HG02678 (cell line): ENCODE data around the gene CORO7.

Experiments used
- ATAC-seq: cut with Tn5 transposase; IDR thresholded peaks from one replicate; pipeline ENCODE4 v1.9.1; 2021; ENCODE audit warnings: mild to moderate bottlenecking, moderate library complexity; ENCODE audit not compliant: unreplicated experiment

The CORO7 gene

DNA sequence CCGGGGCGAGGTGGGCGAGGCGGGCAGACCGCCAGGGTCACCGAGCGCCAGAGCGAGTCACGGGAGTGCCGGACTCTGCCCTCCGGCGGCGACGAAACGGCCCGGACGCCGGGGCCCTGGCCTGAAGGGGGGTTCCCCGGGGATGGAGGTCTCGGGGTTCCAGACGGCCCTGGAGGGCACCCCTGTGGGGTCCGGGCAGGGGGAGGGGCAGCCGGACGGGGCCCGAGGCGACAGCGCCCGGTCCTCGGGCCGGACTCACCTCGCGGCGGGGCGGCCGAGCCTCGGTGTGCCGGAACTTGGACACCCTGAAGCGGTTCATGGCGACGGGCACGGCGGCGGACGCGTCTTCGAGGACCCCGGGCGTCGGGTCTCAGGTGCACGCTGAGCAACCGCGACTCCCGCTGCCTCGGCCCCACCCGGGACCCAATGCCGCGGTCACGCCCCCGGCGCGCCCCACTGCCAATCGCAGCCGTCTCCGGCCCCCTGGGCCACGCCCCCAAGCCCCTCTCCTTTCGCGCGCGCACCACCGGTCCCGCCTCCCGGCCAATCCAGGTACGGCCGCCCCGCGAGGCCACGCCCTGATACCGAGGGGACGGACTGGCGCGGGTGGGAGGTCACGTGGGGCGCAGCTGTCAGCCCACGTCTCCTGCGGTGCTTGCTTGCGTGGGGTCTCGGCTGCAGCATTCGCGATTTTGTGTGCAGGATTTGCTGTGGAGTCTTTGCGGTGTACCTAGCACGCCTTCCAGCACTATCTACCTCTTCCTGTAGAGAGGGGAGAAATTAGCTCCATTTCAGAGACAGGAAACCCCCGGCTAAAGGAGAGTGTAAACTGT lies at the start of gene CORO7:
TSS of gene CORO7 (minus strand) at position 397 of the 833 bp plus-strand sequence. CDS start at position 319, 78 bp downstream.
- peak; percentile 79 for ATAC-seq

DNA sequence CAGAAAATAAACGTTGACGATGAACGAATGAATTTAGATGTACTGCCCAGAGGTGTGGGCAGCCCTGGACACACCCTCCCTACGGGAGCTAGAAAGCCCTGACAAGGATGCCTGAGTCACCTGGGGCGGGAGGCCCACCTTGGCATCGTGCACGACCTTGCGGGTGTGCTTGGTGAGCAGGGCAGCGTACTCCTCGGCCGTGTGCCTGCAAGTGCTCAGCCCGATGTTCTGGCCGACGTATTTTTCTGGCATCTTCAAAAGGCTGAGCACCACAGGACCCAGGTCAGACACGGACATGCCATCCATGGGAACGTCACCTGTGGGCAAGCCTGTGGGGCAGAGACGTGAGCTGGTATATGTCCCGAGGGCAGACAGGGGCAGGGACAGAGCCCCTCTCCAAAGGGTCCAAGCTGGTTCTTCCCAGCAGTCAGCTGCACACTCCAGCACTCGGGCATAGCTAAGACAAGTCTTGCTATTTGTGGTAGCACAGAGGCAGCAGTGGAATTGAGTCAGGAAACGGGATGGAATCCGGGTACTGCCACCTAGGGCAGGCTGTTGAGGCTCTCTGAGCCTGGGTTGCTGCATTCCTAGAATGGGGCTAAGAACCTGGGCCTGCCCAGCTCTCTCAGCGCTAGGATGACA lies 47.2 kb upstream of the CORO7 start:
- no peak for ATAC-seq

DNA sequence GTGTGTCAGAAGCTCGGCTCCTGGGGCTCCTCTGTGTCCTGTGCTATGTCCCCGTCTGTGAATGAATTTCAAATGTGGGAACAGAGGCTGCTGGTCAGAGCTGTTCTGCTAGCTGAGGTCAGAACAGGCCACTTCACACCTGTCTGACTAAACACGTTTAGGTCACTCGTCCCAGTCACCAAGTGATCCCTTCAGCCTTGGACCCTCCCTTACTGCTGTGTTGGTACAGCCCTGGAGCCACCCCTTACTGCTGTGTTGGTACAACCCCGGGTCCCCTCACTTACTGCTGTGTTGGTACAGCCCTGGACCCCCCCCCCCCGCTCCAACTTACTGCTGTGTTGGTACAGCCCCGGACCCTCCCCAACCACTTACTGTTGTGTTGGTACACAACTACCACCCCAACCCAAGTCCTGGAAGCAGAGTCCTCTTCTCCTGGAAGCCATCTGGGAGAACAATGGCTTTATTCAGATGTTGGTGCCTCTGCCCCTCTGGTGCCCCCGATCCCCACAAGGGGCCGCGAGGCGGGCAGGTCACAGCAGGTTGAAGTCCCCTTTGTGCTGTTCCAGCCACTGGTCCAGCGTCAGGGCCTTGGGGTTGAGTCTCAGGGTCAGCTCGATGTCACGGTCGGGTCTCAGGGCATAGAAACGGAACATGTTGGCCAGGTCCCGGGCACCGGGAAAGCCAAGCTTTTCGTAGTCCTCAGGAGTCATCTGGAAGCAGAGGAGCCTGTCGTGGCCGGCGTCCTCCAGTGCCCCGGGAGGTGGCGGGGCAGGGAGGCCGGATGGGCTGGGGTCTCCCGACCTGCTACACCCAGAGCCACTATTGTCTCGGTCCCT lies 45.1 kb upstream of the CORO7 start:
- ATAC-seq = no peak

DNA sequence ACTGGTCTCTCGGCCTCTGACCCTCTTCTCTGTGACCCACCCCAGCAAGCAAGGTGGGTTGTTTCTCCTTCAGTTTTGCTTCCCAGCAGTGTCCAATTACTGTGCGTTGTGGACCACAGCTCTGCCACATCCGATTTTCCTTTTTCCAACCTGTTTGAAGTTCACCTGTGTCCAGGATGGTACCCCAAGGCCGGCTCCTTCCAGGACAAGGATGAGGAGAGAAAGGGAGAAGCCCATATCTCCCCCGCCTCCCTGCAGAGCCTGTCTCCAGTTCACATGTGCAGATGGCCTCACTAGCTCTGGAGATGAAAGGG lies 44.5 kb upstream of the CORO7 start:
- no peak for ATAC-seq

DNA sequence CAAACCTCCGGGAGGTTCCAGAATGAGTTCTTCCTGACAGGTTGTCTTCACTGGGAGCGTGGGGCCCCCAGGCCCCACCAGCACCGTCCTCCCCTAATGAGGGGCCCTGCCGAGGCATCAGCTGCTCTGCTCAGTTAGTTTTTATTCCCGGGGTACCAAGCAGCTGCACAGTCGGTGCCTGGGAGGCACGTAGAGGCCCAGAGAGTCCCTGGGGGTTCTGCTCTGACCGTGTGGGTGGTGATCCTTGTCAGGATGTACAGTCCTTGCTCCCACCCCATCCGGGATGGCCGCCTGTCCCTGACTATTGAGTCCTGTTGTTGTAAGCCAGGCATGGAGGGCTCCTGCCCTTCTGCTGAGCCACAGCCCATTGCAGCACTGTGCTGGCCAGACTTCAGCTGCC lies 39.6 kb upstream of the CORO7 start:
- ATAC-seq = no peak

DNA sequence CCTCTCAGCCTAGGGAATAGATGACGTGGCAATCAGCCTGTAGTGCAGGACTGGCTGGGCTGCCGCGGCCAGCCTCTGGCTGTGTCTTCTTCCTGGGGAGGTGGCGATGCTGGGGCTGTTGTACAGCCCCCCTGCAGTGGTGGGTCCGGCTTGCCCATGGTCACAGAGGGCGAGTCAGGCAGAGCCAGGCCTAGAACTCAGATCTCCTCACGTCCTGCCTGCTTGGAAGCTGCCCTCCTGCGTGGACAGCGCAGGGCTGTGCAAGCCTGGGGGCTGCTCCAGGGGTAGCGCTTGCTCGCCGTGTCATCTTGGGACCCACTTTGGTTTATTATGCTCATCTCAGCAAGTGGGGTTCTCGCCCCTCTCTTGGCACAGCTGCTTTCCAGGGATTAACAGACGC lies 38.7 kb upstream of the CORO7 start:
- ATAC-seq = no peak

DNA sequence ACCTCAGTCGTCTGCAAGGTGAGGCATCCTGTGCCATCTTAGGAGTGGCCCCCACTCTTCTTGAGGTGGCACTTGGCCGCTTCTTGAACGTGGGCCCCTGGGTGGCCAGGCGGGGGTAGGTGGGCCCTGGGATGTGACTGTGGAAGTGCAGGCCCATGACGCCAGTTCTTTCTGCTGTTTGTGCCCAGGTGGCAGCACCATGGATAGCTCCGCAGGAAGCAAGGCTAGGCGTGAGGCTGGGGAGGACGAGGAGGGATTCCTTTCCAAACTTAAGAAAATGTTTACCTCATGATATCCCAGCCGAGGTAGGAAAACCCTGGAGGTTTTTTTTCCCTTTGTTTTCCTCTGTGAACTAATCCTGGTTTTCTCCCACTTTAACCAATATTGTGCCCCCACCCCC lies 38.2 kb upstream of the CORO7 start:
- ATAC-seq = no peak

DNA sequence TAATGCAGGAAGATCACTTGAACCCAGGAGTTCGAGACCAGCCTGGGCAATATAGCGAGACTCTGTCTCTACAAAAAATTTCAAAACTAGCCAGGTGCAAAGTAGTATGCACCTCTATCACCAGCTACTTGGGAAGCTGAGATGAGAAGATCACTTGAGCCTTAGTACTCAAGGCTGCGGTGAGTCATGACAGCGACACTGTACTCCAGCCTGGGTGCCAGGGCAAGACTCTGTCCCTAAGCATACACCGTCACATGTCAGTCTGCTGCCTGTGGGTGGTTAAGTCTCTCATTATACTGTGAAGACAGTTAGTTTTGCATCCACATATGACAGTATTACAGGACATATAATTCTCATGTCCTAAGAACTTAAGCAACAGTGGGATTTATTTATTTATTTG lies 36.3 kb upstream of the CORO7 start:
- ATAC-seq = no peak

DNA sequence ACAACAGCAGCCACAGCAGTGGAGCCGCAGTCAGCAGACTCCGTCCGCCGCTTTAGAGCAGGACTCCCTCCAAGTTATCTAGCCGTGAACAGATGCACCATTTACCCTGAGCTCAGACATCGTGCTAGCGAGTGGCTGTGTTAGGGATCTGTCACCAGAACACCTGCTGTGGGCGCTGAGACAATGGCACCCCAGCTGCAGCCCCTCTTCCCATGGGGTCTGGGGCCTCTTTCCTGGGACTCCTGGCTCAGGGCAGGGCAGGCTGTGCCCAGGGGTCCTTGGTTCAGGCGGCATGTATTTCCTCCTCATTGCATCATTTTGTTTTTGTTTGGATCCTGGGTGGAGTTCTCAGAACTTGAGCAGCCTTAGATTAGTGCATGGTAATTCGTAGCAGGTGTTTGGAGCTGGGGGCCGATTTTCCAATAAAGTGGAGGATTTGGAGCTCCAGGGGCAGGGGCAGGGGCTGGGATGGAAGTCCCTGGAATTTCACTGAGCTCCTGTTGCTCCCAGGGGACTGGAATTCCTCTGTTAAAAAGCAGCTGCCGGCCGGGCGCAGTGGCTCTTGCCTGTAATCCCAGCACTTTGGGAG lies 34.6 kb upstream of the CORO7 start:
- no peak for ATAC-seq

DNA sequence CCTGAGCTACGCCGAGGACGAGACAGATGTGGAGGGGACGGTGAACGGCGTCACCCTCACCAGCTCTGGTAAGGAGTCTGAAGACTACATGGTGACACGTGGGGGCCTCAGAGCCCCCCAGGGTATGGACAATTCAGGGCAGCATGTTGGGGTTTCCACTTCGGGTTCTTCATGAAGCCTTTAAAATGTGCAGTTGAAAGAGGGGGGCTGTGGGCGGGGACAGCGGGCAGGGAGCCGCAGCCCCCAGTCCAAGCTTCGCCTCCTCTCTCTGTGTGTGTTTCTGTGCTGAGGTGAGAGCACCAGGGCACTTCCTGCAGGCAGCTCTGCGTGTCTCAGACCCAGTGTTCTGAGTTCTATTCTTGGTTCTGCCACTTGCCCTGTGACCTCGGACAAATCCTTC lies 34.0 kb upstream of the CORO7 start:
- no peak for ATAC-seq

DNA sequence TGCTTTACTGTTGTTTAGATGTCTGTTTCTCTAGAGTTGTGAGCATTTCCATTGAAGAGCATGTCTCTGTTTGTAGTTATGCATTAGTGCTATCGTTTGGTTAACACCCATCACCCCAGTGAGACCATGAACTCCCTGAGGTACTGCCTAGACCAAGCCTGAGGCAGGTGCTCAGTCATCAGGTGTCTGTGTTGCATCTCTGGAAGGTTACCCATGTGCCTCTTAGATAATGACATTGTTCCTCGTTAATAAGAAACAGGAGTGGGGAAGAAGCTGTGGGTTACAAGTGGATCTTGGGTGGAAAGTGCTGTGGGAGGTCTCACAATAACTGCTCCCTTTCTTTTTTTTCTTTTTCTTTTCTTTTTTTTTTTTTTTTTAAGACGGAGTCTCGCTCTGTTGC lies 27.6 kb upstream of the CORO7 start:
- no peak for ATAC-seq

DNA sequence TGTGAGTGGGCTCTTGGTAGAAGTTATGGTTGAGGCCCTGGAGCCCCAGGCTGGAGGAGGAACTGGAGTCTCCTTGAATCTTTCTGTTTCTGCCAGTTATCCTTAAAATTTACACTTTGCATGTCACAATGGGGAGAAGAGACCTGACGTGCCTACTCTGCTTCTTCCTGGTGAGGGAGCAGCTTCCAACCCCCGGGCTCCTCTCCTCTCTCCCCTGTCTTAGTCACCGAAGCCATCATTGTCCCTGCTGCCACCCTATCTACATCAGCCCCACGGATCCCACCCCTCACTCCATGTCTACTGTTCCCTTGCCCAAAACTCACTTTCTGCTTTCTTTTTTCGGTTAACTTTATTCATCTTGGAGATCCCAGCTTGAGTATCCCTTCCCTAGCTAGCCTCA lies 26.9 kb upstream of the CORO7 start:
- ATAC-seq = no peak

DNA sequence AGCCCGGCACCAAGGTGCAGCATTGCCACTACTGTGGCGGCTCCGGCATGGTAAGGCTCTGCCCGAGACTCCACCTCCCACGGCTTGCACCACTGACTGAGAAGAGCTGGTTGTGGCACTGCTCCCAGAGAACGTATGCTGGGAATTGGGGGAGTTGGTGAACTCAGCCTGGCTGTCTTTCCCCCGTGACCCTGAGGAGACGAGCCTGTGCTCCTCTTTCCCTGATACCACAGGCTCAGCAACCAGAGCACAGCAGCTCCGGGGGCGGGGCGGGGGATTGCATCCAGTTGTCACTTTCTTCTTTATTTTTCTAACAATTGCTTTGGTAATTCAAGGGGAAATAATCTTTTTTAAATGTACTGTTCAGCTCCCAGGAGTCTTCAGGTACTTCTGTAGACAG lies 26.0 kb upstream of the CORO7 start:
- no peak for ATAC-seq

DNA sequence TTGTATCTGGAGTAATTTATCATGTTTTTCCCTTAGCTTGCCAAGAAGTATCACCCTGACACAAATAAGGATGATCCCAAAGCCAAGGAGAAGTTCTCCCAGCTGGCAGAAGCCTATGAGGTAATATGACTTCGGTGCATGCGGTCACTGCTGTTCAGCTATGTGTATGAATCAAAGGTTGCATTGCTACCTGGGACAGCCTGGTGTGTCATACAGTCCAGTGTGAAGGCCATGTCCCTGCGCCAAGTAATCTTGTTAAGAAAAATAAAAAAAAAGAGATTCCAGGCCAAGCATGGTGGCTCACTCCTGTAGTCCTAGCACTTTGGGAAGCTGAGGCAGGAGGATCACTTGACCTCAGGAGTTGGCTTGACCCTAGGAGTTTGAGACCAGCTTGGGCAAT lies 21.0 kb upstream of the CORO7 start:
- no peak for ATAC-seq

DNA sequence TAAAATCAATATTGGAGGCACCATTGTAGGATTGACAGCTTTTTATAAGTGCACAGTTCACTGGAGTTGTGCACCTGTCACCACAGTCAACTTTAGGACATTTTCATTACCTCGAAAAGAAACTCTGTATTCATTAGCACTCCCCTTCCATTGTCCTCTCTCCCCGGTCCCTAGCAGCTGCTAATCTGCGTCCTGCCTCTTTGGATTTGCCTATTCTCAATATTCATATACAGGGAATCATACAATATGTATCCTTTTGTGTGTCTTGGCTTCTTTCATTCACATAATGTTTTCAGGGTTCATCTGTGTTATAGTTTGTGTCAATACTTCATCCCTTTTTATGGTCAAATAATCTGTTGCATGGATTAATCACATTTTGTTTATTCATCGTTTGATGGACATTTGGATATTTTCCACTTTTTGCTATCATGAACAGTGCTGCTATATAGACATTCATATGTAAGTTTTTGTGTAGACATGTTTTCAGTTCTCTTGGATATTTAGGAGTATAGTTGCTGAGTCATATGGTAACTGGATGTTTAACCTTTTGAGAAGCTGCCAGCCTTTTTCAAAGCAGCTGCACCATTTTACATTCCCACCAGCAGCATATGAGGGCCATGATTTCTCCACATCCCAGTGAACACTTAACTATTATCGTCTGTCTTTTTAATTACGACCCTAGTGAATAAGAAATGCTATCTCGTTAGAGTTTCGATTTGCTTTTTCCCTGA lies 19.1 kb upstream of the CORO7 start:
- no peak for ATAC-seq

DNA sequence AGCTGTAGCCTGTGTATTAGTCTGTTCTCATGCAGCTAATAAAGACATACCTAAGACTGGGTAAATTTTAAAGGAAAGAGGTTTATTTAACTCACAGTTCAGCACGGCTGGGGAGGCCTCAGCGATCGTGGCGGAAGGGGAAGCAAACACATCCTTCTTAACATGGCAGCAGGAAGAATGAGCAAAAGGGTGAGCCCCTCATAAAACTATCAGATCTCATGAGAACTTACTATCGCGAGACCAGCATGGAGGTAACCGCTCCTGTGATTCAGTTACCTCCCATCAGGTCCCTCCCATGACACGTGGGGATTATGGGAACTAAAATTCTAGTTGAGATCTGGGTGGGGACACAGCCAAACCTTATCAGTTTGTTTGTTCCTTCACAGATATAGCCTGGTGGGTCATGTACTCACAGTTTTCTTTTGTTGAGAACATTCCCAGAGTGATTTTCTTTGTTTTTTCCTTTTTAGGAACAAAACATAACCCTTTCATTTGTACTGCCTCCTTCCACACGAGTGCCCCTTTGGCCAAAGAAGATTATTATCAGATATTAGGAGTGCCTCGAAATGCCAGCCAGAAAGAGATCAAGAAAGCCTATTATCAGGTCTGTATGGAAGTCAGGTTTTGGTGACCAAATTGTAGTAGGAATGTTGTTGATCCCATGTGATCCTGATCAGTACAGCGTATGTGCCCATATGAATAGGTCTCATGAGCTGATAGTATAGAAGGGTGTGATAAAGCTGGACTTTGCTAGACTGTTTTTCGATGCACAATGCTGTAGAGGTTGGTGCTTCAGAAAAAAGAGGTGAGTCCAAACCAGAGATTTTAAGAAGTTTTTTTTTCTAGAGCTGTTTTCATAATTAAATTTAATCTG lies 17.8 kb upstream of the CORO7 start:
- ATAC-seq = no peak

DNA sequence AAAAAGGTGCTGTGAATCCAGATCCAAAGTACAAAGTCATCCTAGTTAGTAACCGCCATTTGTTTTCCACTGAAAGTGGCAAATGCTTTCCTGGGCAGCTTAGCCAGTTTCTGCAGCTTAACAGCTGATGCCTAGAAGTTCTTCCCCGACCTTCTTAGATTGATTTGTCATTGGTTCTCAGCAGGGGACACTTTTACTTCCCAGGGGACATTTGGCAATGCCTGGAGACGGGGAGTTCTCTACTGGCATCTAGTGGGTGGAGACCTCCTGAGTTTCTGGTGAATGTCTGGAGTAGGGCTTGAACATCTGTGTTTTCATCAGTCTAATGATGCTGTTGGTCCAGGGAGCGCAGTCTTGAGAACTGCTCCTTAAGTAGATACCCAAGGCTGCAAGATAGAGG lies 16.8 kb upstream of the CORO7 start:
- no peak for ATAC-seq

DNA sequence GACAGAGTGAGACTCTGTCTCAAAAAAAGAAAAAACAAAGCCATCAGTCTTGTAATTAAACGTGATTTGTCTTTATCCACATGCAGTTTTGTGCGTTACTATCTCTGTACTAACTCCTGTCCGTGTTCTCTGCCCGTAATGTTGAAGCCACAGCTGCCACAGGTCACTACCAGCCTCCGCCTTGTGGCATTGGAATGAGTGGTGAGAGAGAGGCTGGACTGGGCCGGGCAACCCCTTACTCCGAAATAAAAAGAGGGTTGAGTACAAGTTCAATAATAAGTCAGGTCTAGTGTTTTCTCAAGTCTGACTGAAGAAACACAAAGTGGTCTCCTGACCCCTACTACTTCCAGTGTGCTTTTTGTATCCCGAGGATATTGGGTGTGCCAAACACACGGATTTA lies 14.6 kb upstream of the CORO7 start:
- no peak for ATAC-seq

DNA sequence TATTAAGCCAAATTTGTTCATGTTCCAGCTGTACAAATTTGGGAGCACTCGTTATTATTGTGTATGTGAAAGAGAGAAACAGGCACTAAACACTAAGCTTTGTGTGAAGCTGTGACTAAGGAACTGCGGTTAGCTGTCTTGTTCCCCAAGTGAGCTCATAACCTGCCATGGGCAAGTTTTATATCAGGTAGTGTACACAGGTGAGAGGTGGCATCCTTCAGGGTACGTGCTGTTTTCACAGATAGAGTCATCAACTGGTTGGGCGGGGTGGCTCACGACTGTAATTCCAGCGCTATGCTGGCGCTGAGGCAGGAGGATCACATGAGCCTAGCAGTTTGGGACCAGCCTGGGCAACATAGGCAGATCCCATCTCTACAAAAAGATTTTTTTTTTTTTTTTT lies 12.1 kb upstream of the CORO7 start:
- no peak for ATAC-seq
